Common myeloid progenitor, CD34-positive (primary cell): Measurements from ENCODE around the gene DOCK10.

Source experiments
- CTCF ChIA-PET: fragments of 350-600 bp; sonication (Branson Sonifier 250); formaldehyde crosslinking; loops from one replicate; lab custom pipeline; 2021; ENCODE audit warnings: antibody characterized with exemption; lab: Charles Lee
- POLR2A ChIA-PET: fragments of 350-600 bp; sonication (Branson Sonifier 250); formaldehyde crosslinking; loops from one replicate; lab custom pipeline; 2021; ENCODE audit warnings: antibody characterized with exemption; lab: Charles Lee
- DNase-seq, 3 donors: peaks; one replicate each; pipeline versions ENCODE4 v3.0.0 to v3.0.0-alpha.2; 2013
- H3K27ac ChIP-seq, 2 experiments: 1 replicate in 1 of 2; 2 replicates in 1 of 2; pipeline ENCODE4 v1.7.0; 2013; ENCODE audit warnings: inconsistent platforms in 2 of 2, low read length in 2 of 2, mild to moderate bottlenecking in 2 of 2, low read depth in 1 of 2, moderate library complexity in 1 of 2; ENCODE audit not compliant: severe bottlenecking in 2 of 2, insufficient read depth in 1 of 2, poor library complexity in 1 of 2
- H3K27me3 ChIP-seq, 5 experiments: replicated peaks in 2 of 5; 1 replicate in 3 of 5; 2 replicates in 2 of 5; pipeline versions ENCODE4 v1.6.1 to v1.7.0; 2013; ENCODE audit warnings: low read length in 4 of 5, mild to moderate bottlenecking in 2 of 5, moderate library complexity in 2 of 5, inconsistent platforms in 1 of 5; ENCODE audit not compliant: insufficient read depth in 5 of 5, control insufficient read depth in 4 of 5
- H3K36me3 ChIP-seq, 4 experiments: 1 replicate in 2 of 4; 2 replicates in 2 of 4; pipeline versions ENCODE4 v1.6.1 to v1.7.0; 2013; ENCODE audit warnings: low read length in 3 of 4, control low read depth in 1 of 4, mild to moderate bottlenecking in 1 of 4; ENCODE audit not compliant: control insufficient read depth in 4 of 4, insufficient read depth in 4 of 4
- H3K4me1 ChIP-seq, 4 experiments: 1 replicate in 3 of 4; 2 replicates in 1 of 4; pipeline versions ENCODE4 v1.6.1 to v1.7.1; 2013; ENCODE audit warnings: low read length in 3 of 4, mild to moderate bottlenecking in 3 of 4, control low read depth in 1 of 4, inconsistent platforms in 1 of 4, moderate library complexity in 1 of 4; ENCODE audit not compliant: control insufficient read depth in 4 of 4, insufficient read depth in 4 of 4; ENCODE audit errors: control extremely low read depth in 1 of 4
- H3K4me3 ChIP-seq, 7 experiments: 1 replicate in 4 of 7; 2 replicates in 3 of 7; pipeline versions ENCODE4 v1.5.1 to v1.7.0; 2013; ENCODE audit warnings: mild to moderate bottlenecking in 7 of 7, low read length in 6 of 7, moderate library complexity in 6 of 7, inconsistent platforms in 2 of 7, low read depth in 2 of 7, control low read depth in 1 of 7; ENCODE audit not compliant: insufficient read depth in 4 of 7, control insufficient read depth in 1 of 7; ENCODE audit errors: extremely low read depth in 1 of 7
- H3K9me3 ChIP-seq, 5 experiments: 1 replicate in 4 of 5; 2 replicates in 1 of 5; pipeline versions ENCODE4 v1.6.1 to v1.7.1; 2013; ENCODE audit warnings: low read length in 4 of 5, mild to moderate bottlenecking in 2 of 5, inconsistent platforms in 1 of 5, low read depth in 1 of 5, moderate library complexity in 1 of 5; ENCODE audit not compliant: control insufficient read depth in 4 of 5, insufficient read depth in 2 of 5; ENCODE audit errors: control extremely low read depth in 1 of 5
- WGBS: methylation state at CpG from one replicate; pipeline ENCODE4 v1.1.5; 2013; ENCODE audit not compliant: insufficient coverage; 5-methylcytosine and 5-hydroxymethylcytosine counted together

Gene DOCK10

DNA sequence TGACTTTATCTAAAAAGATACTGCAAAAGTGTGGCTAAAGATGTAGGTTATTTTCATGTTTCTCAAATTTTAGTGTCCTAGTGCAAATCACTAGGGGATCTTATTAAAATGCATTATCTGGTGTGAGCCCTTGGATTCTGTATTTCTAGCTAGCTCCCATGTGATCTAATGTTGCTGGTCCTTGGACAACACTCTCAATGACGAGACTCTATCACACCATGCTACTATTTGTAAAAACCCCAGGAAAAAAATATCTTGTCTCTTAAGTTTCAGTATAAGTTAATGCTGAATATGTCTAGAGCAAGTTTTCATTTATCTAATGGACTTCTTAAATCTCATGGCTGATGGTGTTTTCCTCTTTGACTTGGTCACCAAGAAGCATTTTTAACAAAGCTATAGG lies 5.8 kb downstream of the DOCK10 start:
- no peak for DNase-seq
- peaks cover 0 to 3% (median 0%) of the 10 kb centered on the region in 4 experiments for H3K36me3 ChIP-seq
- no peak overlapping the region for H3K4me3 ChIP-seq
- H3K9me3 ChIP-seq = no peaks in the 10 kb centered on the region
- no peaks in the 10 kb centered on the region for H3K27me3 ChIP-seq
- no peak overlapping the region for H3K27ac ChIP-seq
- ChIA-PET POLR2A (interaction anchor here (0.6 kb wide), 1 partner anchor 19 kb away, joined by 3 read pairs; no protein-coding TSS in a partner anchor), CTCF (interaction anchor here (0.5 to 0.6 kb wide), 2 partner anchors 69 to 266 kb away, joined by 3 to 4 read pairs; no protein-coding TSS in a partner anchor)
- H3K4me1 ChIP-seq = peaks cover 4 to 40% (median 19%) of the 10 kb centered on the region in 4 experiments
- no CpG with 5 or more reads among the region's 1 CpG for WGBS

DNA sequence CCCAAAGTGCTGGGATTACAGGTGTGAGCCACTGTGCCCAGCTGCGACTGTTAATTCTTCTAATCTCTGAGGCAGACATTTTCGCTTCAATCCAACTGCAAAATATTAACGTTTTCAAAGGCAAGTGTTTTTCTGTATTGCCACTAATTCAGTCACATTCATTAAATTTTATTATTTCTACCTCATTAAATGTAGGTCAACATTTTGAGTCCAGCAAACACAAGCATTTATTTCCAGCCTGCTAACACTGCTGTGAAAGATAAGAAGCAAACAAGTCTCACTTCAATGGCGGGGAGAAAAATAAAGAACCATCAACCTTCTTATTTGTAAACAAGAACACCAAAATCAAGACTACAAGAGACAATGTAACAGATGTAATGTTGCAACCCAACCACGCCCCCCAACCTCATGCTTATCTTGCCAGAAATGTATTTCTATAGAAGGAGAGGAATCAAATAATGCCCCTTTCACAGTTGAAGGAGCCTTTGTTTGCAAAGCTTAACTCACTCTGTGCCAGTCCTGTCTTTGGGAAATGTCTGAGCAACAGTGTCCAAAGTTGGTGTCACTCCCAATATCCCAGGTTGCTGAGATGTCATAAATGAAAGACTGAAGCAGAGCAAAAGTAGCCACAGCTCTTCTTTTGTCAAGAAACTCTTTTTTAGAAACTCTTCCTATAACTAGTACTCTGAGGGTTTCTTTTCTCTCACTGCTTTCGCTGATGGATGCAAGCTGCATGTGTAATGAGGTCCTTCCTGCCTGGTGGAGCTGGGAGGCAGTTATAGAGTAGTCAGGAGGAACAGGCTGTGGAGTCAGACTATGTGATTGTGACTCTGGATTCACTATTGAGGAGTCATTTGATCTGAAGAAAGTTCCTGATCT lies 8.6 kb downstream of the DOCK10 start:
- no peaks in the 10 kb centered on the region for H3K27me3 ChIP-seq
- H3K4me1 ChIP-seq = peaks cover 11 to 34% (median 18%) of the 10 kb centered on the region in 4 experiments
- ChIA-PET POLR2A (no interaction called here), CTCF (interaction anchor here (1.0 kb wide), 1 partner anchor 255 kb away, joined by 4 read pairs; no protein-coding TSS in a partner anchor)
- H3K27ac ChIP-seq = no peak overlapping the region
- no peak overlapping the region for H3K4me3 ChIP-seq
- H3K36me3 ChIP-seq = peaks cover 0 to 3% (median 0%) of the 10 kb centered on the region in 4 experiments
- DNase-seq = no peak
- H3K9me3 ChIP-seq = no peaks in the 10 kb centered on the region
- WGBS = 98% methylated on average over 4 of the region's 6 CpGs

DNA sequence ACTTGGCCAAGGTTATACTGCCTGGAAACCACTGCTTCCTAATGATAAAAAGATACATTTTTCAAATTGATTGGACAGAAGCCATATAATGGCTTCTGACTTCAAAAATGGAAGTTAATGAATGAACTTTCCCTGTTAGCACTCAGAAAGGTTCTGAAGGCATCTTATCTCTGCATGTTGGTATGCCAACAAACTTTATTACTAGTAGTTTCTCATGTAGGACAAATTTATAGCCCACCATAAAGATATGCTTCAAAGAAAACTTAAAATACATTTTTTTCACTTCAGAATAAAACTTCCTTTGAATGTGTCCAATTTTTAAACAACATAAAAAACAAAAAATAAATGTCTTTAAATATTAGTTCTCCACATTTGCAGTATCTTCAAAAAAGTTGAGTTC lies 10.0 kb downstream of the DOCK10 start:
- ChIA-PET CTCF (interaction anchor here (1.0 kb wide), 1 partner anchor 254 kb away, joined by 4 read pairs; no protein-coding TSS in a partner anchor), POLR2A (interaction anchor here (0.7 kb wide), 1 partner anchor 95 kb away, joined by 3 read pairs; no protein-coding TSS in a partner anchor)
- DNase-seq = peak in 1 of 3 donors; percentile 51
- Histone ChIP-seq H3K36me3 (peaks cover 0 to 3% (median 0%) of the 10 kb centered on the region in 4 experiments), H3K27me3 (no peaks in the 10 kb centered on the region), H3K27ac (no peak overlapping the region), H3K4me3 (no peak overlapping the region), H3K4me1 (peaks cover 11 to 37% (median 23%) of the 10 kb centered on the region in 4 experiments), H3K9me3 (no peaks in the 10 kb centered on the region)

DNA sequence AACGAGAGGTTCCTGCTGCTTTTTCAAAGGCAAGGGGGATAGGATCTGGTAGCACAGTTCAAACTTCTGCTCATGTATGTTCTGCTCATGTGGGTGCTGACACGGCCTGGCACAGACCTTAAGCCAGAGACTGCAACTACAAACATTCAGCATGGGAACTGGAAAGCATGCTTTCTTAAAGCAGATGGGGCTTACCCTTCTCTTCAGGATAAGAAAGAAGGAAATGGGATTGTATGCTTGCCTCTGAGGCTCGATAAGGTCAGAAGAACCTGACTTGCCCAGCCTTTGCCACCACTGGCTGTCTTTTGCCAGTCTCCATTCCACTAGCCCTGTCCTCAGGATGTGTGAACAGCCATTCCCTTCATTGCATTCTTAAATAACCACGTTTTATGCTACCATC lies 10.7 kb downstream of the DOCK10 start:
- no peak for DNase-seq
- Histone ChIP-seq H3K27me3 (no peaks in the 10 kb centered on the region), H3K36me3 (peaks cover 0 to 3% (median 0%) of the 10 kb centered on the region in 4 experiments), H3K4me3 (no peak overlapping the region), H3K27ac (no peak overlapping the region), H3K4me1 (peaks cover 11 to 42% (median 29%) of the 10 kb centered on the region in 4 experiments), H3K9me3 (no peaks in the 10 kb centered on the region)
- 64% methylated on average over 2 of the region's 4 CpGs for WGBS
- ChIA-PET POLR2A (no interaction called here), CTCF (no interaction called here)

DNA sequence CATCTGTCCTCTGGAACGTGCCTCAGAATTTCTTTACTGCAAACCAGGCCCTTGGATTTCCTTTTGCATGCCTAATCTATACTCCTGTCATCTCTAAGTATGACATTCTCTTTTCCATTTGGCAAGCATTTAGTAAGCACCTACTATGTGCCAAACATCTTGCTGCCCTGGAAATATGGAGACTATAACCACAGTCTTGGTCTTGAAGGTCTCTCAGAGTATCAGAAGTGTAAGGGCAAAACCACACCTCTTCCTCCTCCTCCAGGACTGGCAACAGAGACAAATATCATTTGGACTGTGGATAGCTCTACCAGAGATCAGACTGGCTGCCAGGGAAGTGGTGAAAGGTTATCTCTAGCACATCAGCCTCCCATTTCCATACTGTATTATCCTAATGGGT lies 11.4 kb downstream of the DOCK10 start:
- POLR2A ChIA-PET = no interaction called here
- CTCF ChIA-PET = no interaction called here
- Histone ChIP-seq H3K4me3 (no peak overlapping the region), H3K9me3 (no peaks in the 10 kb centered on the region), H3K27ac (no peak overlapping the region), H3K4me1 (peaks cover 17 to 49% (median 36%) of the 10 kb centered on the region in 4 experiments), H3K36me3 (peaks cover 0 to 3% (median 0%) of the 10 kb centered on the region in 4 experiments), H3K27me3 (no peaks in the 10 kb centered on the region)
- WGBS = 60% methylated on average over 1 of the region's 1 CpG
- no peak for DNase-seq

DNA sequence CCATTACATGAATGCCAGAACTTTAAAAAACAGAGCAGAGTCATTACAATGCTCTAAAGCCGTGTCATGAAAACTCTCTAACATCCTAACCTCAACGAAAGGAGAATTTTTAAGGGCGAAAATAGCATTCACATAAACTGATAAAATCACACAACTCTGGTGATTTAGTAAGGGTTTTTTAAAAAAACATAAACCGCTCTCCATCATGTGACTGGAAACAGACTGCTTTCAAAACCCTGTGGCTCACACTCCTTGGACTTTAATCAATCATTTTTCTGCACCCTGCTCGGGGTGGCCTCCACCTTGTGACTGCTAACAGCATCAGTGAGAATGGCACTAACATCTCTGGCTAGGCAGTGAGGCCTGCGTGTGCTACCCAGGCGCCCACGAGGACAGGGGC lies 12.1 kb downstream of the DOCK10 start:
- POLR2A ChIA-PET = interaction anchor here (0.8 kb wide), 1 partner anchor 12 kb away, joined by 3 read pairs; the partner anchor contains the start of gene DOCK10
- H3K27me3 ChIP-seq = no peaks in the 10 kb centered on the region
- no peaks in the 10 kb centered on the region for H3K9me3 ChIP-seq
- peaks cover 0 to 3% (median 0%) of the 10 kb centered on the region in 4 experiments for H3K36me3 ChIP-seq
- peak; percentile 25 to 81 (median 61) for DNase-seq
- peak overlapping the region in 1 of 2 experiments; percentile 43 for H3K27ac ChIP-seq
- 4% methylated on average over 3 of the region's 8 CpGs for WGBS
- peak overlapping the region in 4 of 7 experiments; percentile 6 to 39 (median 26) for H3K4me3 ChIP-seq
- peaks cover 21 to 54% (median 40%) of the 10 kb centered on the region in 4 experiments for H3K4me1 ChIP-seq
- CTCF ChIA-PET = interaction anchor here (1.0 to 1.3 kb wide), 2 partner anchors 9 to 22 kb away, joined by 4 to 6 read pairs; no protein-coding TSS in a partner anchor
